Nasal cavity respiratory epithelium epithelial cell of viscerocranial mucosa (primary cell): ENCODE measurements around the gene POLR3GL. TPM values are rescaled to one million over a fixed set of nuclear protein-coding genes. Genes with fewer than 3 reads are reported as not detected.

Experiments
- total RNA-seq: library from RNA; depleted of rRNA; stranded (reverse); fragments of >200 nt; gene quantifications from 2 replicates; pipeline ENCODE4 v1.2.3, GENCODE V29; 2014

Gene POLR3GL, protein sequence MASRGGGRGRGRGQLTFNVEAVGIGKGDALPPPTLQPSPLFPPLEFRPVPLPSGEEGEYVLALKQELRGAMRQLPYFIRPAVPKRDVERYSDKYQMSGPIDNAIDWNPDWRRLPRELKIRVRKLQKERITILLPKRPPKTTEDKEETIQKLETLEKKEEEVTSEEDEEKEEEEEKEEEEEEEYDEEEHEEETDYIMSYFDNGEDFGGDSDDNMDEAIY
- total RNA-seq, result 5.1 and 7.2 TPM in 2 replicates

GRCh38 chr1:145964328-145965118, at the start of gene POLR3GL, which contains the start of gene ANKRD34A:
Gene POLR3GL, plus strand, starts transcription at chr1:145964690. Its CDS starts 10,176 bp downstream, at chr1:145974866.
Gene ANKRD34A, minus strand, starts transcription at chr1:145964575. Its CDS starts 2,816 bp downstream, at chr1:145961759.

GRCh38 chr1:145918144-145918991, 46.1 kb upstream of the POLR3GL start, which contains the start of gene PEX11B:
Gene PEX11B, minus strand, starts transcription at chr1:145918717. Its CDS starts 29 bp downstream, at chr1:145918688.

DNA sequence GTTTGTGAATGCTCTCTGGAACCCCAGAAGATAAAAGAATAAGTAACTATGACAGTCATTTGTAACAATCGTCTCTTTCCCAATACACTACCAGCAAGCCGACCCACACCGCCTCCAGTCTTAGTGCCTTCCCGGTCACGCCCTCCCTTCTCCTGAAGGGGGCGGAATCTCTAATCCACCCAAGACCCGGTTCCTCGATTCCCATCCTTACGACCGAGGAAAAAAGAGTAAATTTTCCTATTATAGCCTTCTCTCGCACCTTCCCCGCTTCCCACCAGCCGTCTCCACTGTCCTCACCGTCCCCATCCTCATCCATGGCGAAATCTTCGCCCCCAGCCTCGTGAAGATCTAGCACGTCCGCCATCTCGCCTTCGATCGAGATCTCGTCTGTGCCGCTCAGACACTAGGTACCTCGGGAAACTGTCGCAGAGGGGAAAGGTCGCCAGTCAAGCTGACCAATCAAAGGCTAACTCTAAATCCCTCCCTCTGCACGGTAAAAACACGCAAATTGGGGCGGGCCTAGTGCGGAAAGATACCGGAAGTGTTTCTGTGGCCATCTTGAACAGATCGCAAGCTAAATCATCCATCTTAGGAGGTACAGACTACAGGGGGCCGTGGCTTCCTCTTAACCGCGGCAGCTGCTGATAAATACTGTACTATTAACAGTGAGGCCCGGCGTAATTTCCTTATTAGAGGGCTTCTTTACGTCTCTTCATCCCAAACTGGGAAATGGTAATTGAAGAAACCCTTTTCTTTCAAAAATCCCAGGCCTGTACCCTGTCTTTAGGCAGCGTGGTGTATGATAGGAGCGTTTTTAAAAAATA, 37.2 kb upstream of the POLR3GL start, which contains the start of gene RBM8A:
TSS of gene RBM8A (minus strand) at position 422 of the 824 bp plus-strand sequence. CDS start at position 364, 58 bp downstream.

DNA sequence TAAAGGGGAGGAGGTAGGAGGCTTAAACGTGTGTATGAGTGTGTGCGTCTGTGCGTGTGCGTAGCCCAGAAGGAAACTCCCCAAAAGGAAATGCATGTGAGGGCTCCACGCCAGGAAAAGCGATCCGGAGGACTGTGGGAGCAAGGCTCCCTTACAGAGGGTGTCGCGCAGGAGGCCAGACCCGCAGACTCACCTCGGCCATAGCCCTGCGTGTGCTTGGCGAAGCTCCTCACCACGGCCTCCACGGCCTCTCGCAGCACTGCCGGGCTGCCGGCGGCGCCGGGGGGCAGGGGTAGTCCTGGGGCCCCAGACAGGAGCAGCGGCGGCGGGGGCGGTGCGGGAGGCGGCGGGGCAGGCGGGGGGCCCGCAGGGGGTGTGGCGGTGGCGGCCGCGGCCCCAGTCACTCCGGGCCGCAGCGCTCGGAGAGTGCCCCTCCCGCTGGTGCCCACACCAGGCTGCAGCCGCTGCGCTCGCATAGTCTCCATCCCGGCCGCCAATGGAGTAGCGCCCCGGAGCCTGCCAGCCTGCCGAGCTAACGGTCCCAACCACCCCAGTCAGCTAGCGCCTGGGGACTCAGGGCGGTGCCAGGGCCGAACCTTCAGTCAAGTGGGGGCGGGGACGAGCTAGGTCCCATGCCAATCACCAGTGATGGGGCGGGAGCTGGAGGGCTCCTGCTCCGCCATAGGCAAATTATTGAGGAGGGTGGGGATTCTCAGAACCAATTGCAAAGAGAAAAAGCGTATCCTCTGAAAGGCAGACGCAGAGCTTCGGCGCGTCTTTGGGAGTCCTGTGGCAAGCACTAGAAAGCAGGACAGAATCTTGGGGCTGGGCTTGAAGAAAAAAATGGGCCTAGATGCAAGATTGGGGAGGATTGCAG, 6.8 kb upstream of the POLR3GL start, which contains the start of gene LIX1L:
TSS of gene LIX1L (minus strand) at position 575 of the 877 bp plus-strand sequence. CDS start at position 485, 90 bp downstream.

DNA sequence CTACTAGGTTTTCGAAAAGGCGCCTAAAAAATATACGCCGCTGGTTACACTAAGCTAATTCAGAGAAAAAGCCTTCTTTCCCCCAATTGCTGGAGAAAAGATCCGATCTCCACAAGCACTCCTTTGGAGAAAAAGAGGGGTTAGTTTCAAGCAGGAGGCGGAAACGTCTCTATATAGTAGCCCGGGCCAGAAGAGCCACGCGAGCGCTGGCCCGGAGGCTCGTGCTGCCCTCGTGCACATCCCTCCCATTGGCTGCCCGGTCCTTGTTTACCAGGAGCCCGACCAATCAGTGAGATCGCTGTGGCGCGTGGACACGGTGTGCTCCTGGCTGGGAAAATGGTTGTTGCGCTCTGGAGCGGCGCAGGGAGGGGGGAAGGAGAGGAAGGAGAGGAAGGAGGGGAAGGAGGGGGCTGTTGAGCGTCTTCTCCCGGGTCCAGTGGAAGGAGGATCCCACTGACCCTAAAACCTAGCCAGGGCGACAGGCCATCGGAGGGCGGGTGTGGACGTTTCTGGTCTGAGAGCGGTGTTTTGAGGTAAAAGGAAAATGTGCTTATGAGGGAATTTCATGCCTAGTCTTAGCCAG, 32.0 kb downstream of the POLR3GL start, which contains the start of gene TXNIP:
TSS of gene TXNIP (minus strand) at position 147 of the 583 bp plus-strand sequence. CDS start 313 bp downstream, outside the sequence.

DNA sequence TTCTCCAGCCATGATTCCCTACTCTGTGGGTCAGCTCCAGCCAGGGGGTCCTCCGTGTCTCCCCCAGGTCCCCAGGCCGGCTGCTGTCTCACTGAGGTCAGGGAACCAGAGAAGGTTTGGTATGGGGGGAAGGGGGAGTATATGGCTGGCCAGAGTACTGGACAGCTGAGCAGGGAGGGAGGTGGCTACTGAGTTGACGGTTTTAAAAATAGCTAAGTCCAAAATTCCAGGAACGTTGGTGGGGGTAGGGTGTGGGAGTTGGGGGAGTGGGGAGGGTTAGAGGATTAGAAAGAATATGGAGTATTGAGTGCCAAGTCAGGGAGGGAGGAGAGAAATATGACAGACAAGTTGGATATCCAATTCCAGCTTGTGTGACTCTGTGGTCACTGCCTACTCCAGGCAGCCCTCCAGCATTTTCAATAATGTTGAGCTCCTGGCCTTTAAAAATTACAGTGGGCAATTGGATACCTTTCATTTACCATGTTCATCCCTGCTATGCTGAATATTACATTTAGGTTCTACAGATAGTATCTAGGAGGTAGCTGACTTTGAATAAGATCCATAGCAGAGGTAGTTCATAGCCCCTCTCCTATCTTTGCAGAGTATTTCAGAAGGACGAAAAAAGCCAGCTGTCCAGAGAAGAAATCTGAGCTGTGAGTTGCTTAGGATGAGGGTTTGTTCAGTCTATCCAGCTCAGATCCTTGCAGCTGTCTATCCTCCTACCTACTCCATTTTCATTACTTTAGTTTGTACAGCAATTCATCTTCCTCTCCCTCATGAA, 57.3 kb downstream of the POLR3GL start, which contains the start of gene HJV:
TSS of gene HJV (minus strand) at position 114 of the 781 bp plus-strand sequence. CDS start 1,504 bp downstream, outside the sequence.

Other genes with a start within 250 kb of the POLR3GL start
- under 0.01 TPM in 1 of 2 replicates, not detected in the other for gene CD160, start 245.2 kb upstream of the POLR3GL start, total RNA-seq
- gene RNF115, start 140.6 kb upstream of the POLR3GL start, total RNA-seq, result 10.0 and 10.3 TPM in 2 replicates
- 32.5 and 32.6 TPM in 2 replicates for gene POLR3C, start 140.5 kb upstream of the POLR3GL start, total RNA-seq
- 0.34 and 0.78 TPM in 2 replicates for gene NUDT17, start 119.1 kb upstream of the POLR3GL start, total RNA-seq
- 5.8 and 23.1 TPM in 2 replicates for gene PIAS3, start 105.6 kb upstream of the POLR3GL start, total RNA-seq
- 0.68 and 3.8 TPM in 2 replicates for gene ANKRD35, start 78.8 kb upstream of the POLR3GL start, total RNA-seq
- gene ITGA10, start 54.6 kb upstream of the POLR3GL start, total RNA-seq, result 0.34 and 1.7 TPM in 2 replicates
- 15.0 and 26.4 TPM in 2 replicates for gene PEX11B, start 46.0 kb upstream of the POLR3GL start, total RNA-seq
- 92.6 and 157 TPM in 2 replicates for gene RBM8A, start 37.2 kb upstream of the POLR3GL start, total RNA-seq
- 2.4 and 6.1 TPM in 2 replicates for gene LIX1L, start 6.7 kb upstream of the POLR3GL start, total RNA-seq
- under 0.01 and 0.21 TPM in 2 replicates for gene ANKRD34A, start 115 bp upstream of the POLR3GL start, total RNA-seq
- gene TXNIP, start 31.9 kb downstream of the POLR3GL start, total RNA-seq, result 8.9 and 34.3 TPM in 2 replicates
- gene HJV, start 57.0 kb downstream of the POLR3GL start, total RNA-seq, result not detected in 2 replicates
- gene NBPF10, start 180.1 kb downstream of the POLR3GL start, total RNA-seq, result 1.7 and 6.1 TPM in 2 replicates